GM19452 (cell line): ENCODE data around the gene CHSY1.

ENCODE experiments used
- ATAC-seq: cut with Tn5 transposase; IDR thresholded peaks from one replicate; pipeline ENCODE4 v1.9.1; 2021; ENCODE audit not compliant: unreplicated experiment

The CHSY1 gene

DNA sequence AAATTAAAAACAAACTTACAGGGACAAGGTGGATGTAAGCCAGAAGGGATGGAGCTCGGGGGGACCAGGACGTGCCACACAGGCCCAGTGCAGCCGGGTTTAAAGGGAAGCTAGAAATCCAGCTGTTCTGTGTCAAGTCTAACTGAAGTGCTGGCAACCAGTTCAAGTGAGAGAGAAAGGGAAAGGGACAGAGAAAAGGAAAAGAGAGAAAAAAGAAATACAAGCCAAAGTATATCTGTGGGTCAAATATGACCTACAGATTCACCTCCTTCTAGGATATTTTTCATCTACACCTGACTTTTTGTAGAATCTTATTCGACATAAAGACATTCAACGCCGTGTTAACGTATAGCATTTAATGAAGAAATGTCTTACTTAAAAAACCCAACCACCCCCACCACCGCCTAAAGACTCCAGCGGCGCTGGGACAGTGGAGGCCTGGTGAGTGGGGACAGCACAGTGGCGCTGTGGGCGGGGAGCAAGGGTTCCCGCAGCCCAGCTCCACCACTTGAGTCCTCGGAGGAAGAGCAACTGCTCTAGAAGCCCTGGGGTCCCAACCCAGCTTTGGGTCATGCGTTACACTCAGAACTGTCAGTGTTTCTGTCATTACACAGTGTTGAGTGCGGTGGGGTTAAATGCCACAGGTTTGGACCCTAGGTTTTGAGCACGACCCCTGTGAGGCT, 62.3 kb downstream of the CHSY1 start:
- no peak for ATAC-seq

DNA sequence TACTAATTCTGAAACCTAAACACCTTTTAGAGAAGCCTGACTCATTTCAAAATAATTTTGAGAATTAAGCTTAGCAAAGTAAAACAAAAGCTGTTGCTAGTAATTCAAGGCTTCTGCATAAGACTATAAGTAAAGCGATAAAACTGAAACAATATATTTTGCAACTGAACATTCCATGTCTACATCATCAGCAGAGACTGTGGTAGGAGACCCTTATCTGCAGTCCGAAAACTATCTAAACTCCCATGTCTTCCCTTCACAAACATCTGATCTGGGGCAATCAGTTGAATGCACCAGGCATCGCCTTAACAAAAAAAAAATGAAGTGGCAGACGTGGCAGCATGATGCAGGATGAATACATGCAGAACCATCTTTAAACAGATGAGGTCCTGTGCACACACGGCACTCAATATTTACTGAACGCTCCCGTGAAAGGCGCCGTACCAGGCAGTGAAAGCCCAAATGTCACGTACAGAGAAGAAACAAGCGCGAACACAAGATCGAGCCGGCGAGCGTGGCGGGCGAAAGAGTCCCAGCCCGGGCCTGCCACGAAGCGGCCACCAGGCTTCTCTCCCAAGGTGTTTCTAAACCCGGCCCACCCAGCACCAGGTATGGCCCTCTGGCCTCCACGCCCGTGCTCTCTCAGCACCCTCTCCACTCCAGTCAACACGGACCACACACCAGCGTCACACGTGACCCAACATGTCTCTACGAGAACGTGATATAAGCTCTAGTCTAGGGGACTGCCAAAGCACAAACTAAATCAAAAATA, 63.0 kb downstream of the CHSY1 start:
- peak; percentile 69 for ATAC-seq

DNA sequence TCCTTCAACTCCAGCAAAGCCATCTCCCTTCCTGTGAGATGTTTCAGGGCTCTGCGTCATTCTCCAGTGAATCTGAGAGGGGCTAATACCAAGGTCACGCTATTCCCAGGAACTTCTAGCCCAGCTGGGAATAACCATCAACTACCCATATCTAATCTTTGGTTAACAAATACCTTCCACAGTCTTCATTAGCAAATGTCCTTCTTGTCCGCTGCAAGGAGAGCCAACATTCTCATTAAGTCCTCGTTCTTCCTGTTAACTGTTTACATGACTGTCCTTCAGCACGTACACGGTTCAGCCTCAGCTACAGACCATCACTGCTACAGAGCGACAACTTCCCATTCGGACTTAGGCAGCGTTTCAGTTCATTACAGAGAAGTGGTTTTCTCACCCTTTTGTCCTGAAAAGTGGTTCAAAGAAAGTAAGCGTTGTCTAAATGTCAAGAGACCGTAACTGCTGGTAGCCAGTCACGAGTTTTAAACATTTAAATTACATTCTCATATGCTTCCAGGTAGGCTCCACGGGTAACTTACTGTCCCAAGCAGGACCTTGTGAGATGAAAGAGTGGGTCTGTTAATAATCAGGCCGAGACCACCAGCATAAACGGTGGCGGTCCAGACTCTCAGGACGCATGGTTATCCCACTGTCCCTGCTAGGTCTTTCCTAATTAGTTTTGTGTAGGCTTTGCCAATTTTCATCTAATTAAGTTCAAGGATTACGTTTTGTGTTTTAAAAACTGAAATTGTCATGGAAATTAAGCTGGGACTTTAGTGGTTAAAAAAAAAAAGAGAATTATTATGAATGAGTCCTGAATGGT, 63.8 kb downstream of the CHSY1 start:
- peak; percentile 67 for ATAC-seq

DNA sequence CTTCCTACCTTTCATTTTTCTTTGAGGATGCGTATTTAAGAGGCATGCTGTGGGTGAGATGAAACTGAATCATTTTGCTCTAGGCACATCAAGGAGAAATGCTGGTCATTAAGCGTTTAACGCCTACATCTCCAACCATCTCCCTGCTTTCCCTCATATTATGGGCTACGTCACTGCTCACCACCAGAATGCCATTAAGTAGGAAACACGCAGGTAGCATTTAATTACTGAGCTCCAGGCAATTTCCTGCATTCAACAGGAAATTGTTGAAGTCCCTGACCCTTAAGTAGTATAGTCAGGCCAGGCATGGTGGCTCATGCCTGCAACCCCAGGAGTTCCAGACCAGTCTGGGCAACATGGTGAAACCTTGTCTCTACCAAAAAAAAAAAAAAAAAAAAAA, 66.1 kb downstream of the CHSY1 start:
- ATAC-seq, result no peak

DNA sequence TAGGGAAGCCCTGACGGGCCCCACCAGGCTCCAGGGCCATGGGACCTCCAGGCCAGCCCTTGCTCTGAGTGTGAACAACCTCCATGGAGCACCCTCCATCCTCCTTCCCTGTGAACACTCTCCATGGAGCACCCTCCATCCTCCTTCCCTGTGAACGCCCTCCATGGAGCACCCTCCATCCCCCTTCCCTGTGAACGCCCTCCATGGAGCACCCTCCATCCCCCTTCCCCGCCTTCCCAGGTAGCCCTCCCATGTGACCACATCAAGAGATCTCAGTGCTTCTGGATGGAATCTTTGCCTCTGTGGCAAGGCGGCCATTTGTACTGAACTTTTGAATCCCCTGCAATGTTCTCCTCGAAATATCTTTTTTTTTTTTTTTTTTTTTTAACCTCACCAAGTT, 66.5 kb downstream of the CHSY1 start:
- ATAC-seq, result no peak

DNA sequence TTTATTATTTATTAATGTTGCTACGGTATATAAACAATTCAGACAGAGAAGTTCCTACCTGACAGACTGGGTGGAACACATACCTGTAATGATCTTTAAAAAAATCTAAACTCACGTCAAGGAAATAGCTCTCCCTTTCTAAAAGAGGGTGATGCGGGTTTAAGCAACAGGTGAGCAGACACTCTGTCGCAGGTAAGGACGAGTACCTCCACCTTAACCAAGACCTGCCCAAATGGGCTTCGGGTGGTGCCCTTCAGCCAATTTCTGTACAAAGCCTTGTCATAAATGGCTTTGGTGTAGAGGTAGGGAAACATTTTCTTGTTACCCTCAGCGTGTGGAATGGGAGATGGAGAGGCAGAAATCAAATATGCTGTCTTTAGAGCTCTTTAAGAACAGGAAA, 67.0 kb downstream of the CHSY1 start:
- no peak for ATAC-seq

DNA sequence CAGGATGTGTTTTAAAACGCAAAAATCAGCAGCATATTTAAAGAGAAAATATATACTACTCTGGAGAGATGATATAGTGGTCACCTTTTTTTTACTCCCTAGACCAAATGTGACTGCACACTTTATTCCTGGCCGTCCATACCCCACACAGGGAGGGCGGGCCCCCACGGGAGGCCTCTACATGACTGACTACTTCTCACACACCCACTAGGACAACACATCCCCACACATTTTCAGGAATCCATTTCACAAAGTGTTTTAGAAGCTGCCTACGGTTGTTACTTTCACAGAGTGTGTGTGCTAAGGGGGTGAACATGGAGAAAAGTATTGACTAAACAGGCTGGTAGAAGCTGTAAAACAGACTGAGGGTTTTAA, 67.9 kb downstream of the CHSY1 start:
- ATAC-seq, result no peak

DNA sequence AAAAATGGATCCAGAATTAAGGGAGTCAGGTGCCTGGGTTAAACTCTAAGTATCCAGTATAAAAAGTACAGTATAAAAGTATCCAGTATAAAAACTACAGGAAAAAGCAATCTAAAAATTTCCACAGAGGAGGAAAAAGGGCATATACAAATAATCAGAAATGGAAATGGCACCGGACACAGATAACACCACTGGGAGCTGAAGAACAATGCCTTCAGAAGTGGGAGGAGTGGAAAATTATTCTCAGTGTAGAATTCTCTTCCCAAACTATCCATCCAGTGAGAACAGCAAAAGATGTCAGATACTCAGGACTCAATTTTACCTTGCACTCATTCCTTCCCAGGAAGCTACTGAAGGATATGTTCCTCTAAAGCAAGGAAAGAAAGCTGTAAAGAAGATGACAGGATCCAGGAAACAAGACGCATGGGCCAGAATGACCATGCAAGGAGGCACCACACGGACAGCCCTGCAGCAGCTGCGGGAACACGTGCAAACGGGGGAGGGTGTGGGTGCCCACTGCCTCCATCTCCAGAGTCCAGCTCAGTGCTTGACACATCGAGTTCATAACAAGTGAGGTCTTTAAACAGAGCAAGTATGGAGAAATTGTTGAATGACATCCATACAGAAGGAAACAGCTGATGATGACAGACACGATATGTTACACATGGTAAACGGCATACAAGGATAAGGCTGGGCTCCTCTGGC, 68.5 kb downstream of the CHSY1 start:
- no peak for ATAC-seq

DNA sequence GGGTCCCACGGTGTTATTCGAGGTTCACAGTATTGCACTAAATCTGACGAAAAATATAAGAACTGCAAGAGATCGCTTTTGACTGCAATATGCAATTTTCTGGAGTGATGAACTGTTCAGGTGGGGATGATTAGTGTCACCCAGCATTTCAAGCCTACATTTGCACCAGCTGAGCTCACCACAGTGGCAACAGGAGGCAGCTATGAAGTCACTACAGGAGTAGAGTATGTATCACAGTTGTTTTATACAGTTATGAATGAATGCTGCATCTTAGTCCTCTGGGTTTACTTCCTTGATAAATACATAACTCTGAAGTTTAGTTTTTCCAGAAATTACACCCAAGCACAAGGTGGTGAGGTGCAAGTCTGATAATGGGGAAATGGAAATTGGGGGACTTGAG, 69.6 kb downstream of the CHSY1 start:
- ATAC-seq, result no peak

DNA sequence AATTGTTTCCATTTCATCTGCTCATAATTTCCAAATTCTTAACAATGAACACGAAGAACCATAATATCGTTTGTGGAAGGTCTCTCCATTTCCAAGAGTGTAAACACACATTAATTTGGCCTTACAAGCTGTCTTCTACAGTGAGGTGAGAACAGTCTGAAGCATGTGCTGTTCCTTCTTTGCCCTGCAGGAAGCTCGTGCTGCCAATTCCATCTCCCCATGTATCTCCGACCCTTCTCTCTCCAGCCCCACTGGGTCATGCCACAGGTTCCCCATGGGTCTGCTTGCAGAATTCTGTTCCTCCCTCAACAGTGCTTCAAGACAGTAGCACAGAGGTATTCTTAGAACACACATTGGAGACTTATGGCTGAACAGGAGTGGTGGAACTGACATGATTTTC, 70.5 kb downstream of the CHSY1 start:
- ATAC-seq, result no peak

DNA sequence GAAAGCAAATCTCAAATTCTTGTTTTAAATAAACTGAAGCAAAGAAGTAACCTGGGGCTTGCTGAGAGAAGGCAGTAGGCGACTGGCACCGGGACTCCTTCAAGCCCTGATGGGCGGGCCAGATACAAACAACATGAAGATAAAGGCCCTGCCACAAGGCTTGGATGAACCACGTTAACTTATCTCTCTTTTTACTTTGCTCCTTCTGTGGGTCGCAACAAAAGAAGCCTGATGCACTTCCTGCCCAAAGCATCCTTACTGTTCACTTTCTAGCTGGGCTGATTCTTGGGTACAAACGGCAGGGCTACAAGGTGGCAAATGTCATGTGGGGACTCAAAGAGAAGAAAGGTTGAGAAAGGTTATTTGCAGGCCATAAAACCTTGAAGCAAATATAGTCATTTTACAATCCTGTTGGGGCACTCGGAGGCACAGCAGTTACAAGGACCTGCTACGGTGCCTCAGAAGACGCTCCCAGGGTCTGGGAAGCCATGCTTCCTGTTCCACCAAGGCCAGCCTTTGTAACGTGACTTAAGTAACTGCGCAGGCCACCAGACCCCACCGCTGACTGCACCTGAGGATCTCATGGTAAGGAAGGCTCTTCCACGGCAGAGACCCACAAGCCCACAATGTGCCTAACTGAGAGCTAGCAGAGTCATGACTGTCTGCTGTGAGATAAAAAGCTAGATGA, 71.1 kb downstream of the CHSY1 start:
- no peak for ATAC-seq

DNA sequence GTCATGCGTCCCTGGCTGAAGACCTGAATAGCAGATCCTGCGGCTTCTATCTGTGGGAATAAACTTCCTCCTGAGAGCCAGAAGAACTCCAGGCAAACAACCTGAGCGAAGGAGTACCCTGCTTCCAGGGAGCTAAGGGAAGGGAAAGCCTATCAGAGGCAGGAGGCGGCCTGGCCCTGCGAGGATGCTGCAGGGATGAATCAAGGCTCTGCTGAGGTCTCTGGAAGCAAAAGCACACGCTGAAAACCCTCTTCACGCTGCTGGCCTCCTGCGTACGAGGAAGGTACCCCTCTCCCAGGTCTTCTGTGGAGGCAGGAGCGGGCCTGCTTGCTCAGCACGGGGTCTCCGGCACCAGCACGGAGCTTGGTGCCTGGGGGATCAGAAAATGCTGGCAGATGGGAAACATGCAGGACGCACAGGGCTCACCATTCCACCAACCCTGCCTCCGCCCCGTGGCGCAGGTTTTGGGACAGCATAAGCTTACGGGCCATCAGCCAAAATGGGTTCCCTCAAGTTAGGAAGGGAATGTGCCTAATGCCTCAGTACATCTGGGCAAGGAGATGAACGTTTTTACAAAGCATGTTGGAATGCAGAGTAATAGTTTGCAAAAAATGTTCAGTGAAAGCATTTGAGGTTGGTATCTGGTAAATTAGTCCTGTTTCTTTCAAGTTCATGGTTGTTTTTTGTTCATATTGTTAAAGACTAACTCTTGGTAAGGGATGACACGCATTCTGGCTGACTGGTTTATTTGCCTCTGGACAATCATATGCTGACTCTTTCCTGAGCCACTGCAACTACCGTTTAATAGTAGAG, 72.3 kb downstream of the CHSY1 start:
- no peak for ATAC-seq

DNA sequence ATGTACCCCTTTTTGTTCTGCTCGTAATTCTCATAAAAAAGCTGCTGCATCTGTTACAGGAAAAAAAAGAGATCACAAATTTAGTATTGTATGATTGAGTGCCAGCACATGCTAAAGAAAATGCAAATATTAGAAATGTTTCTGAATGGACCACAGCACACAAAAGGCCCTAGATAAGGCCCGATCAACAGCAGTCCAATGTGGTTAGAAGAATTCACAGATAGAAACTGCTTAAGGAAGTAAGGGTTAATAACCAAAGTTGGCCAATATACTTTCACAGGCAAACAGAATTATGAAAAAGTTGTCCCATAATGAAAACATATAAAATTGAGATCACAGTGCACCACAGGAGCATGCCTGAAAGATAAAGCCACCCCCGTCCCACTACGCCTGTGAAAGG, 72.9 kb downstream of the CHSY1 start:
- no peak for ATAC-seq

DNA sequence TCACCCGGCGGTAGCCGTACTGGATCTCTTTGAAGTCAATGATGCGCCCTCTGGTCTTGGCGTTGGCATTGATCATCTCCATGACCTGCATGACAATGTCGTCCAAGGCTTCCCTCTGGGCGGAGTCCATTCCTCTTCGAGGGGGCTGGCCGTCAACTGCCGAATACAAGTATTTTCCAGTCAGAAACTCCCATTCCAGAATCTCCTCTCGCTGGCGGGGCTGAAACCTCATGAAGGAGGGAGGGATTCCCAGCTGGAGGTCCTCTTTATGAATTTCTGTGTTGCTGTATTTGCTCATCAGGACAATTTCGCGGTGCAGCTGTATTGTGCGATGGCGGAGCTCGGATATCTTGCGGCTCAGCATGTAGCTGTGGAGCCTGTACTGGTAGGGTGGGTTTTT, 73.4 kb downstream of the CHSY1 start:
- ATAC-seq, result no peak

DNA sequence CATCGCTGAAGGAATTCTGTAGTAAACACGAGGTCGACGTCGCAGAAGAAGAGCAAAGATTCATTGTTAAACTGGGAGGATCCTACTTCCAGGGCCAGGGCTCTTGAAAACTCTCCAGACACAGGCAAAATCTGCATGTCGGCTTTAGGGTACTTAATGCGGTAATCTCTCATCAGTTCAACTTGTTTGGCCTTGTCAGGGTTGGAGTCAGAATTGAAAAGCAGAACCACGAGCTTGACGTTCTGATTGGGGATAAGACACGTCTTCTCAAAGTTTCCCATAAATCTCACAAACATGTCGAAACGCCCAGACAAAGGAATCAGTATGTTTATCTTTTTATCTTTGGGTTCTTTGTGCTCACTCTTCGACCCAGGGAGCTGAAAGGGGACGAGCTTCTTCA, 74.0 kb downstream of the CHSY1 start:
- no peak for ATAC-seq

DNA sequence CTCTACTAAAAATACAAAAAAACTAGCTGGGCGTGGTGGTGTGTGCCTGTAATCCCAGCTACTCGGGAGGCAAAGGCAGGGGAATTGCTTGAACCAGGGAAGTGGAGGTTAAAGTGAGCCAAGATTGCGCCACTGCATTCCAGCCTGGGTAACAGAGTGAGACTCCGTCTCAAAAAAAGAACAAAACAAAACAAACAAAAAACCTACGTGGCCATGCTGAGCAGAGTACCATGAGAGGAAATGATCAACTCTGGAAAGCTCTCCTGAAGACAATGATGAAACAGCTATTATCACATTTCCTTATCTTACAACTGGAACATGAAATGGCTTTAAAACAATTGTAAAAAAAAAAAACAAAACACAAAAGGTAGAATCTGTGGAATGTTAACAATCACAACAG, 75.2 kb downstream of the CHSY1 start:
- no peak for ATAC-seq

DNA sequence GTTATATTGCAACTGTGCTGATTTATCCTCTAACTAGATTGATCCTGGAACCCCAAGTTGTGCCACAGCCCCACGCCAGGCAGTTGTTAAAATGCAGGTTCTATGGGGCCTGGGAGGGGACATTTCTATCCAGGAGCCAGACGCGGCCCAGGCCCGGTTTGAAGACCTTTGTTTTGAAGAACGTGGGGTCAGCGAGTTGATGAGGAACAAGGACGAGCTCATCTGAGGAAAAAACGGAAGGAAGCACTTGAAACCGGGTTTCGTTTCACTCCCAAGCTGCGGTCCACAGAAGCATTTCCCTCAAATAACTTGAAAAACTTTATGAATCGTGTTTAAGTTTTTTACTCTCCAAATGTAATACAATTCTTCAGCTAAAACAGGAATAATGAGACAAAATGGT, 76.4 kb downstream of the CHSY1 start:
- ATAC-seq, result no peak

DNA sequence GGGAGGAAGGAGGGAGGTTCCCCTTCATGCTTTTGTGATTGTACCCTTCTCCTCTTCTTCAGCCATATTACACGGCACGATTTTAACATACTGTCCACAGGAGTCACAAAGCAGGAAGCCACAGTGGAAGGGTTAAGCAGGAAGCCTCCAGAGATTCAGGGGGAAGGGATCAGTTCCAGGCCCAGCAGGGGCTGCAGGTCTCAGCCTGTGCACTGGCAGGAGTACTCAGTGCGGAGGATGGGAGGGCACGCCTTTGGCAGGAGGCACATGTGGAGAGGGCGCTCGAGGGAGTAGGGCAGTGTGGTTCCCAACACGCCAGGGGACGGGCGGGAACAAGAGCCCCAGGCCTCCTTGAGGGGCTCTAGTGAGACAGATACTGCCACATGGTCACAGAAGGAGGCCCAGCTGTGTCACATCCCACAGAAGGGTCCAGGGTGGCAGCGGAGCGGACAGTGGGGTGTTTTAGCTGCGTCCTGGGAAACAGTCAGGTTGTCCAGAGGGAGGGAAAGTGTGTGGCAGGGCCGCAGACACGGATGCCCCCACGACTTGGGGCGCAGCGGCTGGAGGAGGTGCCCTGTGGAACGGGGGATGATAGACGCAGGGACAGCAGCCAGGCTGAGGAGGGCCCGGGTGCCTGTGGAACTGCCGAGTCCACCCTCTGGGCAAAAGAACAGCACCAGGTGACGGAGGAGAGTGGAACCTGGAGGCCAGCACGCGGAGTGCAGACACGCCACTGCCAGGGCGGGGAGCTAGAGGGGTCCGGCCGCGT, 77.5 kb downstream of the CHSY1 start:
- ATAC-seq, result no peak
